K562 treated with DMSO at 1 percent for 24 hours (cell line): ENCODE data around the gene MCRIP2. TPM values are rescaled to one million over a fixed set of nuclear protein-coding genes. Genes with fewer than 3 reads are reported as not detected.

Experiments
- total RNA-seq: library from RNA; unstranded; fragments of 300-600 nt; gene quantifications from 2 replicates; pipeline ENCODE4 v1.2.3, GENCODE V29; 2022; ENCODE audit warnings: low read depth; ENCODE audit not compliant: insufficient read depth

Gene MCRIP2
- 93.9 and 111 TPM in 2 replicates for total RNA-seq

GRCh38 chr16:641326-642188 is at the start of gene MCRIP2:
Gene MCRIP2, plus strand, starts transcription at chr16:641828. Its CDS starts 164 bp downstream, at chr16:641992.

DNA sequence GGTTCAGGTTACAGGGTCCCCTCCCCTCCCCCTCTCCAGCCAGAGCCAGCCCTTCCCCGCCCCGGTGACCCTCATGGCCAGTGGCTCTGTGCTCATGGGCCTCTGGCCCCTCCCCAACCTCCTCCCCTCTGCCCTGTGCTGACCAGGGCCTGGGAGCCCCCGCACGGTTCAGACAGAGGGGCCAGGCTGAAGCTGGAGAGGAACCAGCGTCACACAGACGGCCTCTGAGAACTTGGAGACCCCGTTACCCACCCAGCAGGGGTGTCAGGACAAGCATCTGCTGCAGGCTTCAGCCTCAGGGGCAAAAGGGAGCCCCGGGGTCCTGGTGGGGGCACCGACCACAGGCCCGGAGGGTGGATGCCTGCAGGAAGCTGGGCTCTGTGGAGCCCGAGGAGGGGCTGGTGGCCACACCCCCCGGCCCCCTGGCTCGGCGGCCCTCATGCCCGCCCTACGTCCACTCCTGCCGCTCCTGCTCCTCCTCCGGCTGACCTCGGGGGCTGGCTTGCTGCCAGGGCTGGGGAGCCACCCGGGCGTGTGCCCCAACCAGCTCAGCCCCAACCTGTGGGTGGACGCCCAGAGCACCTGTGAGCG is 10.7 kb upstream of the MCRIP2 start, which contains the start of gene WFIKKN1:
Gene WFIKKN1 (plus strand): TSS at position 171 of the 591 bp plus-strand sequence. CDS start 269 bp downstream, at position 440.

GRCh38 chr16:636206-637080 is 5.2 kb upstream of the MCRIP2 start, which contains the start of gene METTL26:
Gene METTL26, minus strand, starts transcription at chr16:636305. Its CDS starts 15 bp downstream, at chr16:636290.

GRCh38 chr16:648781-649589 is 7.4 kb downstream of the MCRIP2 start, which contains the start of gene WDR90:
Gene WDR90, plus strand, starts transcription at chr16:649365. Its CDS starts 52 bp downstream, at chr16:649417.

DNA sequence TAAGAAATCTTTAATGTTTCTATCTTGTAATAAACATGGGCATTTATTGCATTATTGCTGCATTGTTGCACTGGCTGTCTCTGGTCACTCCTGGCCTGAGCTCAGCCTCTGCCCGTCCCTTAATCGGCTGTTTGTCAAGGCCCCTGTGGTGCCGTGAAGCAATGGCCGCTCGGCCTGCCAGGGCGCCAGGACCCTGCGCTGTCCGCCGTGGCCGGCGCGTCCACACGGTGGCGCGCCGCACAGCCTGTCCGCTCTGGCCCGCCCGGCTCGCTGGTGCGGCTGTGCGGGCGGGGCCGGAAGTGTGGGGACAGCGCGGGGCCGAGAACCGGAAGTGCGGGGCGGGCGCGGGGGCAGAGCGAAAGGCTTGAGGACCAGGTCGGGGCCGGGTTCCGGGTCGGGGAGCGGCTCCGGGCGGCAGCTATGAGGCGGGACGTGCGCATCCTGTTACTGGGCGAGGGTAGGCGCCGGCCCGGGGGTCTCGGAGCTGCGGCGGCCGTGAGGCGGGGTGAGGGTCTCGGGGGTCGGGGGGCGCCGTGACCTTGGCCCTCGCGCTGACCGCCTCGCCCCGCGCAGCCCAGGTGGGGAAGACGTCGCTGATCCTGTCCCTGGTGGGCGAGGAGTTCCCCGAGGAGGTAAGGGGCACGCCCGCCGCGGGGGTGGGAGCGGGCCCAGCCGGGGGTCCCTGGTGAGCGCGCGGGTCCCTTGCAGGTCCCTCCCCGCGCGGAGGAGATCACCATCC is 26.3 kb downstream of the MCRIP2 start, which contains the start of gene RHOT2:
Gene RHOT2 (plus strand): TSS at position 353 of the 739 bp plus-strand sequence. CDS start 68 bp downstream, at position 421.

GRCh38 chr16:674968-675883 is 33.6 kb downstream of the MCRIP2 start, which contains the start of gene RHBDL1:
Gene RHBDL1, plus strand, starts transcription at chr16:675671. Its CDS starts 120 bp downstream, at chr16:675791.

DNA sequence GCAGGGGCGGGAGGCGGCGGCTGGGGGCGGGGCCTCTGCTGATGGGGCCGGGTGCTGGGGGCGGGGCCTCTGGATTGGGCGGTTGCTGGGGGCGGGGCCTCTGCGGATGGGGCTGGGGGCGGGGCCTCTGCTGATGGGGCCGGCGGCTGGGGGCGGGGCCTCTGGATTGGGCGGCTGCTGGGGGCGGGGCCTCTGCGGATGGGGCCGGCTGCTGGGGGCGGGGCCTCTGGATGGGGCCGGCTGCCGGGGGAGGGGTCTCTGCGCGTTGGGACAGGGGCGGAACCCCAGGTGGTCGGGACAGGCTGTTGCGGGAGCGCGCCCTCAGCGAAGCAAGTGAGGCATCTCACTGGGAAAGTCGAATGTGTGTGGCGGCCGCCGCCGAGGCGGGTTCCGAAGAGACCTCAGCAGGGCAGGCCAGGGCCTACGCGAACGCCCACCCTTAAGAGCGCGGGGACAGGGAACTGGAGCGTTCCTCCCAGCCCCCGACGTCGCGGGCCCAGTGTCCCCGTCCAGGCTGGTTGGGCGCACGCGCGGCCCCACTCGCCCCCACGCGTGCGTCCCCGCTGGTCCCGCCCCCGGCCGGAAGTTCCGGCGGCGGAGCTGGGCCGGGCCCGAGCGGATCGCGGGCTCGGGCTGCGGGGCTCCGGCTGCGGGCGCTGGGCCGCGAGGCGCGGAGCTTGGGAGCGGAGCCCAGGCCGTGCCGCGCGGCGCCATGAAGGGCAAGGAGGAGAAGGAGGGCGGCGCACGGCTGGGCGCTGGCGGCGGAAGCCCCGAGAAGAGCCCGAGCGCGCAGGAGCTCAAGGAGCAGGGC is 38.4 kb downstream of the MCRIP2 start, which contains the start of gene STUB1:
Gene STUB1 (plus strand): TSS at position 597 of the 811 bp plus-strand sequence. CDS start 116 bp downstream, at position 713.

DNA sequence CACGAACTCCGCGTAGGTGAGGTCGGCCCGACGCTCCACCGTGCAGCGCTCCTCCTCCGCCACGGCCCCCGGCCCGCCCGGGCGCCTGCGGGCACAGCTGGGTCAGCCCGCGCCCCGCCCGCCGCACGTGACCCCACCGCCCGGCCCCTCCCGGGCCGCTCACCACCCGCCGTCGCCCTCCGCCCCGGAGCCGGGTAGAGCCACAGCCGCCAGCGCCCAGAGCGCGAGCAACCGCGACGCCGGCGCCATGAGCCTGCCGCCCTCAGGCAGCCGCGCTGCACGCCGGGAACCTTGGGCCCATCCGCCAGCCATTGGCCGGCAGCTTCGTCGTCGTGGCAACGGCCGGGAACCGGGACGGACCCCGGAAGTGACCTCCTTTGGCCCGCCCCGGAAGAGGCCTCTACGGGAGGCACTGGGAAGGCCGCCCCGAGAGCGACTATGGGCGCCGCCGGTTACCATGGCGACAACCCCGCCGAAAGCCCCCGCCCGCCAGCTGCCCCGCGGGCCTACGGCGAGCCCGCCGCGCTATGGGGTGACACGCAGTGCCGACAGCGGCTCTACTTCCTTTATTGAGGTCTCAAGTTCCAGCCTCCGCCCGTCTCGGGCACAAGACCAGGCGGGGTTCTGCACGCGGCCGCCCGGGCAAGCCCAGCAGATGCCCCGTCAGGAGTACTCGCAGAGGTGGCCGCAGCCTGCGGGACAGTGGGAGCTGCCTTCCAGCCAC is 42.6 kb downstream of the MCRIP2 start, which contains the start of gene JMJD8:
Gene JMJD8 (minus strand): TSS at position 264 of the 724 bp plus-strand sequence. CDS start 15 bp downstream, at position 249.

Other genes starting within 250 kb of the MCRIP2 start
- 154 and 165 TPM in 2 replicates for gene NME4, start 244.6 kb upstream of the MCRIP2 start, total RNA-seq
- gene DECR2, start 239.9 kb upstream of the MCRIP2 start, total RNA-seq = 56.3 and 58.3 TPM in 2 replicates
- gene RAB11FIP3, start 216.2 kb upstream of the MCRIP2 start, total RNA-seq = 25.0 and 30.8 TPM in 2 replicates
- gene CAPN15, start 114.1 kb upstream of the MCRIP2 start, total RNA-seq = 64.7 and 73.6 TPM in 2 replicates
- 0.23 TPM in 1 of 2 replicates, not detected in the other for gene PRR35, start 81.4 kb upstream of the MCRIP2 start, total RNA-seq
- gene NHLRC4, start 74.8 kb upstream of the MCRIP2 start, total RNA-seq = 12.5 and 14.0 TPM in 2 replicates
- 55.4 and 66.8 TPM in 2 replicates for gene PIGQ, start 71.9 kb upstream of the MCRIP2 start, total RNA-seq
- 42.1 and 47.9 TPM in 2 replicates for gene RAB40C, start 51.8 kb upstream of the MCRIP2 start, total RNA-seq
- 13.4 and 16.8 TPM in 2 replicates for gene WFIKKN1, start 10.8 kb upstream of the MCRIP2 start, total RNA-seq
- gene METTL26, start 5.5 kb upstream of the MCRIP2 start, total RNA-seq = 134 and 166 TPM in 2 replicates
- 2.6 and 4.1 TPM in 2 replicates for gene WDR90, start 7.5 kb downstream of the MCRIP2 start, total RNA-seq
- 154 and 166 TPM in 2 replicates for gene RHOT2, start 26.3 kb downstream of the MCRIP2 start, total RNA-seq
- gene RHBDL1, start 33.8 kb downstream of the MCRIP2 start, total RNA-seq = 1.2 and 3.0 TPM in 2 replicates
- gene STUB1, start 38.6 kb downstream of the MCRIP2 start, total RNA-seq = 165 and 192 TPM in 2 replicates
- gene JMJD8, start 42.5 kb downstream of the MCRIP2 start, total RNA-seq = 102 and 106 TPM in 2 replicates
- 33.8 and 37.4 TPM in 2 replicates for gene WDR24, start 48.6 kb downstream of the MCRIP2 start, total RNA-seq
- 4.8 and 5.8 TPM in 2 replicates for gene FBXL16, start 64.0 kb downstream of the MCRIP2 start, total RNA-seq
- gene METRN, start 73.3 kb downstream of the MCRIP2 start, total RNA-seq = 47.3 and 52.0 TPM in 2 replicates
- 76.2 and 84.9 TPM in 2 replicates for gene ANTKMT, start 79.3 kb downstream of the MCRIP2 start, total RNA-seq
- gene CCDC78, start 84.6 kb downstream of the MCRIP2 start, total RNA-seq = 1.3 and 1.8 TPM in 2 replicates
- gene HAGHL, start 85.3 kb downstream of the MCRIP2 start, total RNA-seq = 22.0 and 22.6 TPM in 2 replicates
- 40.1 and 45.9 TPM in 2 replicates for gene CIAO3, start 99.2 kb downstream of the MCRIP2 start, total RNA-seq
- not detected in 2 replicates for gene MSLN, start 118.9 kb downstream of the MCRIP2 start, total RNA-seq
- 64.3 and 67.5 TPM in 2 replicates for gene RPUSD1, start 146.6 kb downstream of the MCRIP2 start, total RNA-seq
- 46.3 and 54.9 TPM in 2 replicates for gene CHTF18, start 146.8 kb downstream of the MCRIP2 start, total RNA-seq
- not detected in 2 replicates for gene GNG13, start 158.9 kb downstream of the MCRIP2 start, total RNA-seq